ENCODE measurements around the gene SMAD5.

GRCh38 chr5:136120529-136120928, 12.1 kb upstream of the SMAD5 start:
- TF ChIP-seq REST (IDR thresholded peaks at IDR 0.05; ENCODE audit: borderline replicate concordance in 1 of 2, low read depth in 1 of 2, low read length in 2 of 2): no peak
- no peak for TF ChIP-seq TCF12 (IDR thresholded peaks at IDR 0.05)
- TF ChIP-seq TCF12 (CRISPR knock-in tag; IDR thresholded peaks at IDR 0.05): no peak
- TF ChIP-seq HNRNPL (IDR thresholded peaks at IDR 0.05; ENCODE audit: low read depth, low read length): no peak
- TF ChIP-seq AFF4 (CRISPR knock-in tag; IDR thresholded peaks at IDR 0.05): no peak
- no peak for TF ChIP-seq SIX1 (CRISPR knock-in tag; IDR thresholded peaks at IDR 0.05; ENCODE audit: borderline replicate concordance)
- TF ChIP-seq HCFC1 (IDR thresholded peaks at IDR 0.05; ENCODE audit: low read depth, low read length): no peak
- no peak for TF ChIP-seq NFYC (CRISPR knock-in tag; IDR thresholded peaks at IDR 0.05)
- no peak for TF ChIP-seq NFYB (CRISPR knock-in tag; IDR thresholded peaks at IDR 0.05)
- no peak for TF ChIP-seq DPF2 (CRISPR knock-in tag; IDR thresholded peaks at IDR 0.05; ENCODE audit: borderline replicate concordance, low read depth)
- TF ChIP-seq HBP1 (CRISPR knock-in tag; IDR thresholded peaks at IDR 0.05; ENCODE audit: low read depth): no peak
- TF ChIP-seq TCF7L2 (IDR thresholded peaks at IDR 0.05; ENCODE audit: low read depth, low read length): no peak

All from HepG2 (cell line).